Measurements from ENCODE around the gene POMC.

- no peak for TF ChIP-seq POLR2A (IDR thresholded peaks at IDR 0.05)
- TF ChIP-seq, protein P1, sequence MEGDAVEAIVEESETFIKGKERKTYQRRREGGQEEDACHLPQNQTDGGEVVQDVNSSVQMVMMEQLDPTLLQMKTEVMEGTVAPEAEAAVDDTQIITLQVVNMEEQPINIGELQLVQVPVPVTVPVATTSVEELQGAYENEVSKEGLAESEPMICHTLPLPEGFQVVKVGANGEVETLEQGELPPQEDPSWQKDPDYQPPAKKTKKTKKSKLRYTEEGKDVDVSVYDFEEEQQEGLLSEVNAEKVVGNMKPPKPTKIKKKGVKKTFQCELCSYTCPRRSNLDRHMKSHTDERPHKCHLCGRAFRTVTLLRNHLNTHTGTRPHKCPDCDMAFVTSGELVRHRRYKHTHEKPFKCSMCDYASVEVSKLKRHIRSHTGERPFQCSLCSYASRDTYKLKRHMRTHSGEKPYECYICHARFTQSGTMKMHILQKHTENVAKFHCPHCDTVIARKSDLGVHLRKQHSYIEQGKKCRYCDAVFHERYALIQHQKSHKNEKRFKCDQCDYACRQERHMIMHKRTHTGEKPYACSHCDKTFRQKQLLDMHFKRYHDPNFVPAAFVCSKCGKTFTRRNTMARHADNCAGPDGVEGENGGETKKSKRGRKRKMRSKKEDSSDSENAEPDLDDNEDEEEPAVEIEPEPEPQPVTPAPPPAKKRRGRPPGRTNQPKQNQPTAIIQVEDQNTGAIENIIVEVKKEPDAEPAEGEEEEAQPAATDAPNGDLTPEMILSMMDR (IDR thresholded peaks at IDR 0.05) = no peak
Measured at GRCh38 chr2:25123682-25124081, 44.7 kb downstream of the POMC start.
